Fibroblast of the aortic adventitia (primary cell): ENCODE results near the gene MYL3. TPM values are rescaled to one million over a fixed set of nuclear protein-coding genes. Genes with fewer than 3 reads are reported as not detected.
A peak's percentile ranks its signal among the peaks of the same experiment; 100 is the strongest.
"Not testable (repeated sequence)": the region's sequence is repeated elsewhere in the genome, so short reads cannot be mapped to it uniquely, and the experiment has no call there.

Experiments used
- DNase-seq: peaks from one replicate; pipeline ENCODE4 v3.0.0-alpha.2; 2010; ENCODE audit warnings: low read depth
- H3K4me3 ChIP-seq: 2 replicates; pipeline ENCODE4 v1.5.1; 2011; ENCODE audit warnings: low read depth, mild to moderate bottlenecking, control low read depth, low read length, moderate library complexity
- CTCF ChIP-seq: IDR thresholded peaks from 2 replicates; pipeline ENCODE4 v1.5.1; 2011; ENCODE audit warnings: mild to moderate bottlenecking, low read length, control low read depth, inconsistent platforms; ENCODE audit not compliant: insufficient read depth
- total RNA-seq: library from RNA; depleted of rRNA; stranded (reverse); fragments of >200 nt; gene quantifications from 2 replicates; pipeline ENCODE4 v1.2.3, GENCODE V29; 2012; ENCODE audit warnings: low replicate concordance

Gene MYL3
- total RNA-seq, result not detected in 2 replicates

- TF ChIP-seq CTCF, result no peak
Measured at GRCh38 chr3:46863261-46863782, at the start of gene MYL3. Gene MYL3, minus strand, starts transcription at chr3:46863444. Its CDS starts 54 bp downstream, at chr3:46863390.

GRCh38 chr3:46912986-46913385 lies 49.7 kb upstream of the MYL3 start:
- DNase-seq, result no peak
- TF ChIP-seq CTCF, result no peak
- H3K4me3 ChIP-seq, result no peak overlapping the region

More at GRCh38 chr3:46863261-46863782, at the start of gene MYL3:
- H3K4me3 ChIP-seq, result no peak within 1 kb of the TSS
- no peak for DNase-seq

DNA sequence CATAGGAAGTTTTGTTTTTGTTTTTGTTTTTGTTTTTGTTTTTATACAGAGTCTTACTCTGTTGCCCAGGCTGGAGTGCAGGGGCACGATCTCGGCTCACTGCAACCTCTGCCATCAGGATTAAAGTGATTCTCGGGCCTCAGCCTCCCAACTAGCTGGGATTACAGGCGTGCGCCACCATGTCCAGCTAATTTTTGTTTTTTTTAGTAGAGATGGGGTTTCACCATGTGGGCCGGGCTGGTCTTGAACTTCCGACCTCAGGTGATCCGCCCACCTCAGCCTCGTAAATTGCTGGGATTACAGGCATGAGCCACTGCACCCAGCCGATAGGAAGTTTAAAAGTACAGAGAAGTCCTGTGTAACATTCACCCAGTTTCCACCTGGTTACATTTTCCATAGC lies 47.7 kb upstream of the MYL3 start:
- H3K4me3 ChIP-seq, DNase-seq: not testable (repeated sequence)

DNA sequence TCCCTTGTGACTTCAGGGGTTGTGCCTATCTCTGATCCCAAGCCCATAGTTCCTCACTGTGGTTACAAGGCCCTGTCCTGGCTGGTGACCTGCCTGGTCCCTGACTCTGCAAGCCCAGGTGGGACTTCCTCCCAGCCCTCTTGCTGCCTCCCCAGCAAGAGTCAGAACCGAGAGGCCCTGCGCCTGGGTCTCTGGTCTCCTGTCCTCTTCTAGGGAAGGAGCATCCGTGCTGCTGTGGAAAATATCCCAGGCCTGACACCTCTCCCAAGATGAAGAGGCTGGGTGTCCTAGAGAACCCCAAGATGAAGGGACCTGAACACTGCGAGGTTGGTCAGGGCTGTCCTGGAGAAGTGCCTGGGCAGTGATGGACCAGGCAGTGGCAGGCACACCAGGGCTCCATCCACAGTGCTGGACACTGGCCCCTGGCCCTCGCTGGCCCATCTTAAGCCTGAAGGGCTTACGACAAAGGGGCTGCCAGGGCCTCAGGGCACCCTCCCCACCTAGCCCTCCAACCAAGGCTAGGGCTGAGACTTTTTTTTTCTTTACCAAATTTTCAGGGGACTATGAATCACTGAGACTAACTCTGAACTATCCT lies 47.0 kb upstream of the MYL3 start:
- TF ChIP-seq CTCF, result no peak
- no peak for DNase-seq
- H3K4me3 ChIP-seq, result no peak overlapping the region

DNA sequence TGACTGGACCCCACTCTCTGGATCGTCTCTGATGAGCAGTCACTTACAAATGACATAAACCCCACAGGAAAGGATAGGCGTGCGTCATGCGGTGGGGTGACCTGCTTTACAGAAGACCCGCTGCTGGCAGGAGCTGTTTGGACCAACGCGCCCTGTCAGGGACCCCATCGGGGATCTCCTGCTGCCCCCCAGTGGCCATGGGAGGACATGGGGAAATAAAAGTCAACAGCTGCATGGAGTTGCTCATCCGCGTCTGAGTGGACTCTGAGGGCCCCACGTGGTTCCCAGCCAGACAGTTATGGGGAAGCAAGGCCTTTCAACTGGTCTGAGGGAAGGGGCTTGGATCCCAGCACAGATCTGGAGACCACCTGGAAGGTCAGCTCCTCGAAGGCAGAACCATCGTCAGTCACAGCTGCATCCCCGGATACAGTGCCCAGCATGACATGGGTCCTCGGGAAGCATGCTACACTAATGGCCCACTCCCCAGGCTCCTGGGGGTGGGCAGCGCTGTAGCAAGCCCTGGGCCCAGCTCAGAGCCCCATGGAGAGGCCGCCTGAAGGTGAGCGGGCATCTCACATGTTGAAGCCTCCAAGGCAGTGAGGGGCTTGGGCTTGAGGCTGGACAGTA lies 46.4 kb upstream of the MYL3 start:
- DNase-seq, result peak; percentile 78
- H3K4me3 ChIP-seq, result no peak overlapping the region
- TF ChIP-seq CTCF, result peak; percentile 90

GRCh38 chr3:46908986-46909534 lies 45.8 kb upstream of the MYL3 start:
- DNase-seq, result no peak
- no peak for TF ChIP-seq CTCF
- no peak overlapping the region for H3K4me3 ChIP-seq

DNA sequence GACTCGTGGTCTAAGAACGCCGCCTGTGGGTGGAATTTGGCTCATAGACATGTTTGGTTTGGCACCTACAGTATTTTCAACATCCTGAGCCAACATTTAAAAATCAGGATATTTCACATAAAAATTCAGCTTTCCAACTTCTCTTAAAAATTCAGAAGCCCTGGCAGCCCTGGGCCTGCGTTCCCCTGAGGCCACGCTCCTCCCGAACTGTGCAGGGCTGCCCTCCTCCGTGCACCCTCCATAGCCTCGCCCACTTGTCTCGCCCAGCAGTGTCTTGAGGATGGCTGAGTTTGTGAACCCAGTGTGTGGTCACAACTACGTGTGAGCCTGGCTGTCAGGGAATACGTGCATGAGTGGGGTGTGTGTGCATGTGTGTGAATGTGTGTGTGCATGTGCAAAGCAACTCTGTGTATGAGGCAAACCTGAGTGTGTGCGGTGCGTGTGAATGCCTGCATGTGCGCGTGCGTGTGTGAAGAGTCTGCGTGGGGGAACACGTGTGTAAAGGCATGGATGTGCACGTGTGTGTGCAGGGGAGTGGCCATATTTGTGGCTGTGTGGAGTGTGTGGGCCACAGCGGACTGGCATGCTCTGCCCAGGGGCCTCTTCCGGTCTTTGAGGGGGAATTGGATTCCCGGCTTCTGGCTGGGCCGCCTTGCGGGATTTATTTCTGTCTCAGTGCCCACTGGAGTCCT lies 45.2 kb upstream of the MYL3 start:
- no peak overlapping the region for H3K4me3 ChIP-seq
- peak; percentile 28 for TF ChIP-seq CTCF
- DNase-seq, result peak; percentile 91
